ENCODE measurements around the gene AKR1B1. TPM values are rescaled to one million over a fixed set of nuclear protein-coding genes. Genes with fewer than 3 reads are reported as not detected.

The AKR1B1 gene
- total RNA-seq, 1 donor from 2014 or later = 99.6 TPM

DNA sequence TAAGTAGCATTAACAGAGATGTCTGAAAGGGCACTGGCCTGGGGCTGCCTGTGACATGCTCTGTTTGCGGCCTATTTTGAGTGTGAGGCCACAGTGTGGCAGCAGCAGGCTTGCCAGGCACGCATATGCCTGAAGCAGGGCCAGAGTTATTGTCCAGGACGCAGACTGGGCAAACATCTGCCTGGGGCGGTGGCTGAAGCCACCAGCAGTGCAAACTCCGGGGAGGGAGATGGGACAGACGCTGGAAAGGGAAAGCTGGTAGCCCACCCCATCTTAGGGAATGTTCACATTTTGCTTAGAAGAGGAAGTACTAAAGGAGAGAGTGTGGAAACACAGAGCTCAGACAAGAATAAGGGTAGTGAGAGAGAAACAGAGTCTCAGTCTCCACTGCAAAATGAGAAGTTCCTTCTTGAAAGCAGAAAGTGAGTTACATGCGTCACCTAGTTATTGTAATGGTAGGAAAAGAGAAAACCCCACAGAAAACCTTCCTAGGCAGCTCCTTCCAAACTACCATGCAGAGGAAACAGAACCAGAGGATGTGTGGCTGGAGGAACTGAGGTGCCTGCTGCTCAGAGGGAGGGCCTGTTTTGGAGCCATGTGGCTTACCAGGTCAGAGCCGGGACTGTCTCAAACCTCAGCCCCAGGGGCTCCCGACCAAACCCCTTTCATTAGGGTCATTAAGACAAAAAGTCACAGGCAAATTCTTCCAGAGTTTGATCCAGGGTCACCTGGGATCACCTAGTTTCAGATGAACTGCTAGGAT lies 14.5 kb downstream of the AKR1B1 start:
- Mint-ChIP-seq H3K4me3 (ENCODE audit: unreplicated experiment) (no peak overlapping the region), H3K27ac (ENCODE audit: unreplicated experiment) (peak overlapping the region; percentile 4), H3K36me3 (ENCODE audit: unreplicated experiment) (peaks cover 10% of the 10 kb centered on the region), H3K4me1 (ENCODE audit: low read depth, unreplicated experiment) (peaks cover 6% of the 10 kb centered on the region), H3K27me3 (ENCODE audit: unreplicated experiment) (peaks cover 3% of the 10 kb centered on the region), H3K9me3 (ENCODE audit: unreplicated experiment) (peaks cover 3% of the 10 kb centered on the region)
- DNase-seq = no peak
- TF ChIP-seq, protein P1, sequence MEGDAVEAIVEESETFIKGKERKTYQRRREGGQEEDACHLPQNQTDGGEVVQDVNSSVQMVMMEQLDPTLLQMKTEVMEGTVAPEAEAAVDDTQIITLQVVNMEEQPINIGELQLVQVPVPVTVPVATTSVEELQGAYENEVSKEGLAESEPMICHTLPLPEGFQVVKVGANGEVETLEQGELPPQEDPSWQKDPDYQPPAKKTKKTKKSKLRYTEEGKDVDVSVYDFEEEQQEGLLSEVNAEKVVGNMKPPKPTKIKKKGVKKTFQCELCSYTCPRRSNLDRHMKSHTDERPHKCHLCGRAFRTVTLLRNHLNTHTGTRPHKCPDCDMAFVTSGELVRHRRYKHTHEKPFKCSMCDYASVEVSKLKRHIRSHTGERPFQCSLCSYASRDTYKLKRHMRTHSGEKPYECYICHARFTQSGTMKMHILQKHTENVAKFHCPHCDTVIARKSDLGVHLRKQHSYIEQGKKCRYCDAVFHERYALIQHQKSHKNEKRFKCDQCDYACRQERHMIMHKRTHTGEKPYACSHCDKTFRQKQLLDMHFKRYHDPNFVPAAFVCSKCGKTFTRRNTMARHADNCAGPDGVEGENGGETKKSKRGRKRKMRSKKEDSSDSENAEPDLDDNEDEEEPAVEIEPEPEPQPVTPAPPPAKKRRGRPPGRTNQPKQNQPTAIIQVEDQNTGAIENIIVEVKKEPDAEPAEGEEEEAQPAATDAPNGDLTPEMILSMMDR (IDR thresholded peaks at IDR 0.05; ENCODE audit: partially characterized antibody, unreplicated experiment) = no peak

DNA sequence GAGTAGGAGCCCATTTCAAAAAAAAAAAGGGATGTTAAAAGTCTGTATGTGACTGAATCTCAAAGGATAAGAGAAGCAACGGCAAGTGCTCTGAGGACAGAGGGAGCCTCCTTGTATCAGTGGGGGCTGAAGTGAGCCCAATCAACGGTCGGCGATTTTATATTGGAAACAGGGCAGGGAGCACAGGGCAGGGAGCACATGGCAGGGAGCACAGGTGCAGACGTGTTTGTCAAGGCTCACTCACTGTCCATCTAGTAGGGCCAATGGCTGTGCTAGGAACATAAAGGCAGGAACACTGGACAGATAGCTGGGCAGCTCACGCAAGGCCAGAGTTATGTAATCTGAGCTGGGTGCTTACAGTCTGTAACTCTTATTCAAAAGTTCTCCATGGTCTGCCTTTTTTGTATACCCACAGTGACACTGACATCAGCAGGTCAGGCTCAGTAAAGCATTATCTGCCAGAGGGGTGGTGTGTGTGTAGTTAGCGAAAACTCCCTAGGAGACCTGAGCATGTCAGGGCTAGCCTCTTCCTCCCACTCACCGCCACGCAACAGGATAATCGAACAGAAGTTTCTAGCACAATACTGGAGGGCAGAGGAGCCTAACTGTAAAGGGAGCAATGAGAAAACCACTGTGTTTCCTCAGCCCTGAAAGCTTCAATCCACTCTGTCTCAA lies 15.4 kb downstream of the AKR1B1 start:
- H3K4me3 Mint-ChIP-seq (ENCODE audit: unreplicated experiment) = no peak overlapping the region
- peaks cover 12% of the 10 kb centered on the region for H3K36me3 Mint-ChIP-seq (ENCODE audit: unreplicated experiment)
- TF ChIP-seq, protein P1 (IDR thresholded peaks at IDR 0.05; ENCODE audit: partially characterized antibody, unreplicated experiment) = no peak
- H3K27ac Mint-ChIP-seq (ENCODE audit: unreplicated experiment) = no peak overlapping the region
- no peak for DNase-seq
- peaks cover 6% of the 10 kb centered on the region for H3K4me1 Mint-ChIP-seq (ENCODE audit: low read depth, unreplicated experiment)
- H3K9me3 Mint-ChIP-seq (ENCODE audit: unreplicated experiment) = peaks cover 3% of the 10 kb centered on the region
- H3K27me3 Mint-ChIP-seq (ENCODE audit: unreplicated experiment) = peaks cover 3% of the 10 kb centered on the region

DNA sequence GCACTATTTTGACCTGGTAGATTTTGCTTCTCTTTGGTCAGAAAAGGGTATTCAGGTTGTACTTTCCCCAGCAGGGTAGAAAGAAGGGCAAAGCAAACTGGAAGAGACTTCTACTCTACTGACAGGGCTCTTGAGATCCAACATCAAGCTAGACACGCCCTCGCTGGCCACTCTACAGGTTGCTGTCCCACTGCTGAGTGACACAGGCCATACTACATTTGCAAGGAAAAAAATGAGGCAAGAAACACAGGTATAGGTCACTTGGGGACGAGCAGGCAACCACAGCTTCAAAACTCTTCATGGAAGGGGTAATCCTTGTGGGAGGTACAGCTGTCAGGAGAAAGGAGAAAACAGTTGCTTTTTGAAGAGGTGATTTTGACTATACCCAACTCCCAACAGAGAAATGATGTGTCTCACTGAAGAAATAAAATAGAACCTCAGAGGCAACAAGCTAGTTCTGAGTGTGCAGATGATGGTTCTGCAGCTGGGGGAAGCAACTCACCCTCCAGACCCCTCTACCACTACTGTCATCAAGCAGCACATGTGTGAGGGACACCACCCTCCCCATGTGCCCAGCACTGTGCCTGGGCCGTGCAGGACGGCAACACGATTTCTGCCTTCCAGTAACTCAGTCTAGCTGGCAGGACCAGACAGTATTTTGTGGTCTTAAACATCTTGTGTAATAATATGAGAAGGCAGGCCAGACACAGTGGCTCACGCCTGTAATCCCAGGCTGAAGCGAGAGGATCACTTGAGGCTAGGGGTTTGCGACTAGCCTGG lies 16.3 kb downstream of the AKR1B1 start:
- peaks cover 14% of the 10 kb centered on the region for H3K36me3 Mint-ChIP-seq (ENCODE audit: unreplicated experiment)
- no peak for DNase-seq
- H3K27me3 Mint-ChIP-seq (ENCODE audit: unreplicated experiment) = peaks cover 3% of the 10 kb centered on the region
- H3K9me3 Mint-ChIP-seq (ENCODE audit: unreplicated experiment) = peaks cover 3% of the 10 kb centered on the region
- H3K4me1 Mint-ChIP-seq (ENCODE audit: low read depth, unreplicated experiment) = peaks cover 6% of the 10 kb centered on the region
- TF ChIP-seq, protein P1 (IDR thresholded peaks at IDR 0.05; ENCODE audit: partially characterized antibody, unreplicated experiment) = no peak
- H3K4me3 Mint-ChIP-seq (ENCODE audit: unreplicated experiment) = no peak overlapping the region
- H3K27ac Mint-ChIP-seq (ENCODE audit: unreplicated experiment) = no peak overlapping the region

DNA sequence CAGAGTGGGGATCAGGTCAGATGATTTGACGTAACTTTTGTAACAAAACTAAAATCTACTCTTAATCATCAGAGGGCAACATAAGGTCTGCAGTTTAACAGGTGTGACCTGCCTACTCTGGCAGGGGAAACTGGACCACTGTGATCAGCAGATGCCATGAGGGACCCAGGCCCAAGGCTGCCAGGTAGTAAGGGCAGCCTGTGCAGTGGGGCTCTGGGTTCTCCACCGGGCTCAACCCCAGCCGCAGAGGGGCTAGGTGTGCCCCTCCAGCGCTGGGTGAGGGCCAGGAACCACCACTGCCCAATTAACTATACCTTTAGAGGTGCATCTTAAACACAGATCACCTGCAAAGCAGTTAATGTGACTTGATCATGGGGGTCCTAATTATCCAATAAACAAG lies 17.6 kb downstream of the AKR1B1 start:
- H3K4me1 Mint-ChIP-seq (ENCODE audit: low read depth, unreplicated experiment) = peaks cover 6% of the 10 kb centered on the region
- TF ChIP-seq, protein P1 (IDR thresholded peaks at IDR 0.05; ENCODE audit: partially characterized antibody, unreplicated experiment) = no peak
- no peak overlapping the region for H3K27ac Mint-ChIP-seq (ENCODE audit: unreplicated experiment)
- H3K27me3 Mint-ChIP-seq (ENCODE audit: unreplicated experiment) = peaks cover 3% of the 10 kb centered on the region
- H3K36me3 Mint-ChIP-seq (ENCODE audit: unreplicated experiment) = peaks cover 14% of the 10 kb centered on the region
- DNase-seq = no peak
- peaks cover 3% of the 10 kb centered on the region for H3K9me3 Mint-ChIP-seq (ENCODE audit: unreplicated experiment)
- H3K4me3 Mint-ChIP-seq (ENCODE audit: unreplicated experiment) = no peak overlapping the region
